ENCODE results near the gene EGF.
"Not testable (repeated sequence)": the region's sequence is repeated elsewhere in the genome, so short reads cannot be mapped to it uniquely, and the experiment has no call there.

The EGF gene

DNA sequence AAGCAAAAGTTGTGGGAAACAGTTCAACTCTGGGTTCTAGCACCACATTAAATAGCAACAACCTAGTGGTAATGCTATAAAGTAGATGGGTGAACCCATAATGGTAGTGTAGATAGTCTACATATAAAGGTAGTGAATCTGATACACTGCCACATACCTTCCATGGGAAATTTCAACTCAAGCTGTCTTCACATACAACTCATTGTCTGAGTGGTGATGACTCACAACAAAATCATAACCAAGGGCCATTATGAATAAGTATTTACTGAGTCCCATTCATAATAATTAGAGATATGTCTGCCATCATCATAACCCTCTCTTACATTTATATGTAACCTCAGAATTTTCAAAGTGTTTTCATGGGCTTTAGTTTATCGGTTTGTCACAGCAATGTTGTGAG is 34.8 kb downstream of the EGF start:
- no peak overlapping the region for H4K91ac ChIP-seq (ENCODE audit: low read depth, low read length, poor library complexity)
- no peak overlapping the region for H2BK120ac ChIP-seq (ENCODE audit: low read depth, low read length)
- H3K4me2 ChIP-seq (ENCODE audit: insufficient read depth, low read length, poor library complexity, severe bottlenecking), result no peak overlapping the region
- no peaks in the 10 kb centered on the region for H3K79me1 ChIP-seq (ENCODE audit: low read depth, low read length)
- no peak overlapping the region for H3K18ac ChIP-seq (ENCODE audit: low read length)
- H3K27ac ChIP-seq (replicated peaks; ENCODE audit: low read length), result no peak overlapping the region
- no peak overlapping the region for H4K8ac ChIP-seq (ENCODE audit: low read depth, low read length)
- H3K9me3 ChIP-seq (replicated peaks in 1 of 2; ENCODE audit: control insufficient read depth in 2 of 2, insufficient read depth in 1 of 2, low read depth in 1 of 2, low read length in 2 of 2), result no peaks in the 10 kb centered on the region
- H3K4ac ChIP-seq (ENCODE audit: low read length), result no peak overlapping the region
- no peak for DNase-seq (ENCODE audit: low spot score)
- no peak overlapping the region for H2BK15ac ChIP-seq (ENCODE audit: low read length)
- no peak overlapping the region for H2AFZ ChIP-seq (ENCODE audit: low read length)
- H2BK5ac ChIP-seq (ENCODE audit: low read length), result no peak overlapping the region
- no peak overlapping the region for H3K4me3 ChIP-seq (ENCODE audit: low read length in 2 of 2)
- no peak overlapping the region for H3K14ac ChIP-seq (ENCODE audit: low read length)
- H2AK5ac ChIP-seq (ENCODE audit: low read depth, low read length), result no peak overlapping the region
- no peaks in the 10 kb centered on the region for H3K27me3 ChIP-seq (ENCODE audit: control insufficient read depth in 3 of 3, insufficient read depth in 3 of 3, low read depth in 1 of 3, low read length in 3 of 3)
- no peak overlapping the region for H3K9ac ChIP-seq (ENCODE audit: low read depth, low read length, poor library complexity)
- H3K36me3 ChIP-seq (replicated peaks in 1 of 2; ENCODE audit: control insufficient read depth in 2 of 2, insufficient read depth in 2 of 2, low read length in 2 of 2), result peaks cover 0 to 4% of the 10 kb centered on the region in 2 donors
- no peaks in the 10 kb centered on the region for H3K4me1 ChIP-seq (ENCODE audit: control insufficient read depth in 2 of 2, insufficient read depth in 1 of 2, low read depth in 1 of 2, low read length in 2 of 2)
- no CpG with 5 or more reads among the region's 1 CpG for WGBS, 2 donors (ENCODE audit: extremely low coverage in 2 of 2, insufficient read length in 2 of 2, insufficient replicate concordance in 1 of 2)
- H3K23ac ChIP-seq (ENCODE audit: low read depth, low read length, poor library complexity), result no peak overlapping the region
- no peak overlapping the region for H2BK12ac ChIP-seq (ENCODE audit: low read length)

DNA sequence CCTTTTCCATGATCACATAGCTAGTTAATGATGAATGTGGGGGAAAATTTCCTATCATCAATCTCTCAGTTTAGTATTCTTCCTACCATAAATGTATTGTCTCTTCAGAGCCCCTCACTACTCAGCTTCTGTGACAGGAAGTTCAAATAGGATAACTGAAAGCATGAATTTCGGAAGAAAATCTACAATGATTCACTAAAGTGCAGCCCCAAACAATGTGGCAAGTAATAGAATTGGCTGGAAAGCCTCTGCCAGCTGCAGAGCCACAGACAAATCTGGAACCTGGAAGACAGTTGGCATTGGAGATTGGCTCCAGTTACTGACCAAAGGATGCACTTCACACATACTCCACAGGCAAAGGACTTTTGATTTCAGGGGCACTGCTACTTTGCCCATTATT is 35.2 kb downstream of the EGF start:
- Histone ChIP-seq H3K23ac (ENCODE audit: low read depth, low read length, poor library complexity) (no peak overlapping the region), H4K91ac (ENCODE audit: low read depth, low read length, poor library complexity) (no peak overlapping the region), H2AFZ (ENCODE audit: low read length) (no peak overlapping the region), H2BK15ac (ENCODE audit: low read length) (no peak overlapping the region), H3K4ac (ENCODE audit: low read length) (no peak overlapping the region), H4K8ac (ENCODE audit: low read depth, low read length) (no peak overlapping the region), H2BK12ac (ENCODE audit: low read length) (no peak overlapping the region), H2BK5ac (ENCODE audit: low read length) (no peak overlapping the region), H3K4me3 (ENCODE audit: low read length in 2 of 2) (no peak overlapping the region), H3K14ac (ENCODE audit: low read length) (no peak overlapping the region), H3K27me3 (ENCODE audit: control insufficient read depth in 3 of 3, insufficient read depth in 3 of 3, low read depth in 1 of 3, low read length in 3 of 3) (no peaks in the 10 kb centered on the region), H2AK5ac (ENCODE audit: low read depth, low read length) (no peak overlapping the region), H2BK120ac (ENCODE audit: low read depth, low read length) (no peak overlapping the region), H3K4me1 (ENCODE audit: control insufficient read depth in 2 of 2, insufficient read depth in 1 of 2, low read depth in 1 of 2, low read length in 2 of 2) (no peaks in the 10 kb centered on the region), H3K36me3 (replicated peaks in 1 of 2; ENCODE audit: control insufficient read depth in 2 of 2, insufficient read depth in 2 of 2, low read length in 2 of 2) (peaks cover 0 to 4% of the 10 kb centered on the region in 2 donors), H3K27ac (replicated peaks; ENCODE audit: low read length) (no peak overlapping the region), H3K79me1 (ENCODE audit: low read depth, low read length) (no peaks in the 10 kb centered on the region), H3K9ac (ENCODE audit: low read depth, low read length, poor library complexity) (no peak overlapping the region), H3K9me3 (replicated peaks in 1 of 2; ENCODE audit: control insufficient read depth in 2 of 2, insufficient read depth in 1 of 2, low read depth in 1 of 2, low read length in 2 of 2) (no peaks in the 10 kb centered on the region), H3K4me2 (ENCODE audit: insufficient read depth, low read length, poor library complexity, severe bottlenecking) (no peak overlapping the region), H3K18ac (ENCODE audit: low read length) (no peak overlapping the region)
- WGBS, 2 donors (ENCODE audit: extremely low coverage in 2 of 2, insufficient read length in 2 of 2, insufficient replicate concordance in 1 of 2), result no CpG with 5 or more reads among the region's 1 CpG
- no peak for DNase-seq (ENCODE audit: low spot score)

DNA sequence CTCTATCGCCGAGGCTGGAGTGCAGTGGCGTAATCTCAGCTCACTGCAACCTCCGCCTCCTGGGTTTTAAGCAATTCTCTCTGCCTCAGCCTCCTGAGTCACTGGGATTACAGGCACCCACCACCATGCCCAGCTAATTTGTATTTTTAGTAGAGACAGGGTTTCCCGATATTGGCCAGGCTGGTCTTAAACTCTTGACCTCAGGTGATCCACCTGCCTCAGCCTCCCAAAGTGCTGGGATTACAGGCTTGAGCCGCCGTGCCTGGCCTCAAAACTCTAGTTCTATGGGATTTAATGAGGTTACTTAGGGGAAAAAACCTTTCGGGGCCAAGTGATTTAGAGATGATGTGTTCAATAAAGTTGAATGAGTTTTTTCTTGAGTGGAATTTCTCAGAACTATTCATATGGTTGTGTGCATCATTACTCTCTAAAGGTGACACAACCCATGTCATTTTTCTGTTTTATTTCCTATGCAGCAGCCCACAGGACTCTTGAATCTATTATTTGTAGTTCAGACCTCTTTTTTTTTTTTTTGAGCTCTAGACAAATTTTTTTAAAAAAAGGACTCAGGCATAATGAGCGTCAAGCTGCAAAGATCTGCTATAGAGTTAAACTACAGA is 36.5 kb downstream of the EGF start:
- not testable (repeated sequence) for H3K4me3 ChIP-seq (ENCODE audit: low read length in 2 of 2); H2AFZ ChIP-seq (ENCODE audit: low read length); H2BK15ac ChIP-seq (ENCODE audit: low read length); H3K27me3 ChIP-seq (ENCODE audit: control insufficient read depth in 3 of 3, insufficient read depth in 3 of 3, low read depth in 1 of 3, low read length in 3 of 3); H3K14ac ChIP-seq (ENCODE audit: low read length); H4K91ac ChIP-seq (ENCODE audit: low read depth, low read length, poor library complexity); H3K9ac ChIP-seq (ENCODE audit: low read depth, low read length, poor library complexity); H2BK12ac ChIP-seq (ENCODE audit: low read length); H3K4ac ChIP-seq (ENCODE audit: low read length); H2BK120ac ChIP-seq (ENCODE audit: low read depth, low read length); H2BK5ac ChIP-seq (ENCODE audit: low read length); DNase-seq (ENCODE audit: low spot score); H2AK5ac ChIP-seq (ENCODE audit: low read depth, low read length); H3K23ac ChIP-seq (ENCODE audit: low read depth, low read length, poor library complexity); H3K36me3 ChIP-seq (replicated peaks in 1 of 2; ENCODE audit: control insufficient read depth in 2 of 2, insufficient read depth in 2 of 2, low read length in 2 of 2); H3K27ac ChIP-seq (replicated peaks; ENCODE audit: low read length); H4K8ac ChIP-seq (ENCODE audit: low read depth, low read length); H3K4me1 ChIP-seq (ENCODE audit: control insufficient read depth in 2 of 2, insufficient read depth in 1 of 2, low read depth in 1 of 2, low read length in 2 of 2); H3K18ac ChIP-seq (ENCODE audit: low read length); H3K79me1 ChIP-seq (ENCODE audit: low read depth, low read length); H3K4me2 ChIP-seq (ENCODE audit: insufficient read depth, low read length, poor library complexity, severe bottlenecking); H3K9me3 ChIP-seq (replicated peaks in 1 of 2; ENCODE audit: control insufficient read depth in 2 of 2, insufficient read depth in 1 of 2, low read depth in 1 of 2, low read length in 2 of 2)
- no CpG with 5 or more reads among the region's 9 CpGs for WGBS, 2 donors (ENCODE audit: extremely low coverage in 2 of 2, insufficient read length in 2 of 2, insufficient replicate concordance in 1 of 2)

GRCh38 chr4:109952612-109953011 is 39.9 kb downstream of the EGF start:
- H3K79me1 ChIP-seq (ENCODE audit: low read depth, low read length), result no peaks in the 10 kb centered on the region
- peaks cover 0 to 3% of the 10 kb centered on the region in 2 donors for H3K4me1 ChIP-seq (ENCODE audit: control insufficient read depth in 2 of 2, insufficient read depth in 1 of 2, low read depth in 1 of 2, low read length in 2 of 2)
- no peak overlapping the region for H4K8ac ChIP-seq (ENCODE audit: low read depth, low read length)
- peak overlapping the region; percentile 26 for H2AFZ ChIP-seq (ENCODE audit: low read length)
- H2BK5ac ChIP-seq (ENCODE audit: low read length), result no peak overlapping the region
- H4K91ac ChIP-seq (ENCODE audit: low read depth, low read length, poor library complexity), result no peak overlapping the region
- DNase-seq (ENCODE audit: low spot score), result no peak
- H2BK12ac ChIP-seq (ENCODE audit: low read length), result no peak overlapping the region
- H2BK15ac ChIP-seq (ENCODE audit: low read length), result no peak overlapping the region
- H3K23ac ChIP-seq (ENCODE audit: low read depth, low read length, poor library complexity), result no peak overlapping the region
- no CpG with 5 or more reads among the region's 1 CpG for WGBS, 2 donors (ENCODE audit: extremely low coverage in 2 of 2, insufficient read length in 2 of 2, insufficient replicate concordance in 1 of 2)
- no peaks in the 10 kb centered on the region for H3K36me3 ChIP-seq (replicated peaks in 1 of 2; ENCODE audit: control insufficient read depth in 2 of 2, insufficient read depth in 2 of 2, low read length in 2 of 2)
- no peak overlapping the region for H3K27ac ChIP-seq (replicated peaks; ENCODE audit: low read length)
- H3K27me3 ChIP-seq (ENCODE audit: control insufficient read depth in 3 of 3, insufficient read depth in 3 of 3, low read depth in 1 of 3, low read length in 3 of 3), result no peaks in the 10 kb centered on the region
- H2BK120ac ChIP-seq (ENCODE audit: low read depth, low read length), result no peak overlapping the region
- no peak overlapping the region for H3K14ac ChIP-seq (ENCODE audit: low read length)
- no peak overlapping the region for H3K9ac ChIP-seq (ENCODE audit: low read depth, low read length, poor library complexity)
- H3K18ac ChIP-seq (ENCODE audit: low read length), result no peak overlapping the region
- H3K9me3 ChIP-seq (replicated peaks in 1 of 2; ENCODE audit: control insufficient read depth in 2 of 2, insufficient read depth in 1 of 2, low read depth in 1 of 2, low read length in 2 of 2), result no peaks in the 10 kb centered on the region
- no peak overlapping the region for H3K4me2 ChIP-seq (ENCODE audit: insufficient read depth, low read length, poor library complexity, severe bottlenecking)
- H3K4ac ChIP-seq (ENCODE audit: low read length), result no peak overlapping the region
- H3K4me3 ChIP-seq (ENCODE audit: low read length in 2 of 2), result no peak overlapping the region
- no peak overlapping the region for H2AK5ac ChIP-seq (ENCODE audit: low read depth, low read length)
